T-cell (primary cell): ENCODE results near the gene DLG2. TPM values are rescaled to one million over a fixed set of nuclear protein-coding genes. Genes with fewer than 3 reads are reported as not detected.
"Not testable (repeated sequence)": the region's sequence is repeated elsewhere in the genome, so short reads cannot be mapped to it uniquely, and the experiment has no call there.

ENCODE experiments used
- ATAC-seq, 4 experiments: fragments of 200-7000 bp in 3 of 4; fragments of 150-1000 bp in 1 of 4; cut with Tn5 transposase; replicated peaks in 1 of 4; 1 replicate in 3 of 4; 2 replicates in 1 of 4; pipeline ENCODE4 v1.10.0; 2021; ENCODE audit warnings: moderate library complexity in 3 of 4, mild to moderate bottlenecking in 2 of 4, moderate number of reproducible peaks in 1 of 4
- CTCF ChIA-PET, 2 donors: fragments of 300-600 bp; sonication (Branson Sonifier 250); formaldehyde crosslinking; loops; one replicate each; lab custom pipeline; 2022; ENCODE audit warnings: antibody characterized with exemption in 2 of 2; lab: Charles Lee
- POLR2A ChIA-PET, 2 donors: fragments of 300-600 bp; sonication (Branson Sonifier 250); formaldehyde crosslinking; loops; one replicate each; lab custom pipeline; 2022; ENCODE audit warnings: antibody characterized with exemption in 2 of 2; lab: Charles Lee
- DNase-seq, 35 experiments: peaks; one replicate each; pipeline versions ENCODE4 v3.0.0 to v3.0.0-alpha.2; 2013 to 2023
- H3K27ac ChIP-seq: one replicate; pipeline ENCODE4 v1.5.1; 2013; ENCODE audit warnings: low read length
- H3K27me3 ChIP-seq, 2 experiments: replicated peaks in 1 of 2; 1 replicate in 1 of 2; 2 replicates in 1 of 2; pipeline versions ENCODE4 v1.6.1 to v1.7.0; 2013; ENCODE audit warnings: low read length in 1 of 2, mixed read lengths in 1 of 2; ENCODE audit not compliant: control insufficient read depth in 2 of 2, insufficient read depth in 2 of 2; ENCODE audit errors: extremely low read depth in 1 of 2
- H3K36me3 ChIP-seq, 2 donors: 1 replicate in 1 of 2; 2 replicates in 1 of 2; pipeline versions ENCODE4 v1.6.1 to v1.7.0; 2013; ENCODE audit warnings: low read length in 1 of 2; ENCODE audit not compliant: control insufficient read depth in 2 of 2, insufficient read depth in 1 of 2; ENCODE audit errors: extremely low read depth in 1 of 2
- H3K4me1 ChIP-seq, 2 experiments: 1 replicate in 1 of 2; 2 replicates in 1 of 2; pipeline versions ENCODE4 v1.6.1 to v1.7.0; 2013; ENCODE audit warnings: low read length in 2 of 2, mixed read lengths in 1 of 2; ENCODE audit not compliant: insufficient read depth in 2 of 2, control insufficient read depth in 1 of 2; ENCODE audit errors: extremely low read depth in 1 of 2
- H3K4me3 ChIP-seq, 2 donors: 1 replicate in 1 of 2; 2 replicates in 1 of 2; pipeline versions ENCODE4 v1.5.1 to v1.7.0; 2013; ENCODE audit warnings: mild to moderate bottlenecking in 2 of 2, low read length in 1 of 2, moderate library complexity in 1 of 2; ENCODE audit not compliant: control insufficient read depth in 1 of 2; ENCODE audit errors: extremely low read depth in 1 of 2
- H3K9me3 ChIP-seq: 2 replicates; pipeline ENCODE4 v1.7.0; 2013
- H3K27ac Mint-ChIP-seq, 2 donors: one replicate each; pipeline ENCODE4 v1.8.0; 2020 to 2021; ENCODE audit warnings: mild to moderate bottlenecking in 2 of 2, mixed read lengths in 2 of 2
- H3K27me3 Mint-ChIP-seq, 2 donors: one replicate each; pipeline ENCODE4 v1.8.0; 2021 to 2022; ENCODE audit warnings: mixed read lengths in 2 of 2
- H3K36me3 Mint-ChIP-seq: one replicate; pipeline ENCODE4 v1.8.0; 2021; ENCODE audit warnings: mixed read lengths
- H3K4me1 Mint-ChIP-seq, 3 donors: one replicate each; pipeline ENCODE4 v1.8.0; 2020 to 2022; ENCODE audit warnings: mixed read lengths in 3 of 3, mild to moderate bottlenecking in 1 of 3
- H3K4me3 Mint-ChIP-seq, 3 donors: one replicate each; pipeline ENCODE4 v1.8.0; 2020 to 2022; ENCODE audit warnings: mild to moderate bottlenecking in 3 of 3, mixed read lengths in 3 of 3, moderate library complexity in 3 of 3
- H3K9me3 Mint-ChIP-seq, 3 donors: one replicate each; pipeline ENCODE4 v1.8.0; 2020 to 2022; ENCODE audit warnings: mixed read lengths in 3 of 3
- WGBS: methylation state at CpG from one replicate; pipeline ENCODE4 v1.1.5; 2013; ENCODE audit warnings: missing lambda C conversion rate; ENCODE audit not compliant: insufficient coverage; 5-methylcytosine and 5-hydroxymethylcytosine counted together
- total RNA-seq, 35 experiments: library from RNA in 6 of 35; stranded (reverse) in 6 of 35; fragments of 120-200 nt in 1 of 35; gene quantifications; one replicate each; pipeline versions ENCODE4 v1.2.1 to v1.2.4 and lab custom pipeline; 2013 to 2026

The DLG2 gene
- total RNA-seq, 5 donors from 2014 or later (not counting 1 experiment from before 2014, with no cell fraction given): 2.3 to 4.1 (median 2.9) TPM

GRCh38 chr11:85229723-85230122 lies 397.4 kb downstream of the DLG2 start:
- peaks cover 19 to 25% (median 21%) of the 10 kb centered on the region in 3 donors for H3K9me3 Mint-ChIP-seq

GRCh38 chr11:85196968-85197367 lies 430.2 kb downstream of the DLG2 start:
- DNase-seq (no peak), ATAC-seq (no peak)
- peaks cover 2% of the 10 kb centered on the region for H3K9me3 ChIP-seq
- H3K27ac ChIP-seq: no peak overlapping the region
- no peaks in the 10 kb centered on the region for H3K4me1 ChIP-seq
- Mint-ChIP-seq H3K27me3 (no peaks in the 10 kb centered on the region), H3K4me1 (no peaks in the 10 kb centered on the region), H3K4me3 (no peak overlapping the region), H3K27ac (no peak overlapping the region), H3K9me3 (peaks cover 6 to 36% (median 15%) of the 10 kb centered on the region in 3 donors), H3K36me3 (no peaks in the 10 kb centered on the region)
- POLR2A ChIA-PET: no interaction called here
- no CpG with 5 or more reads among the region's 2 CpGs for WGBS
- CTCF ChIA-PET: no interaction called here
- H3K27me3 ChIP-seq: no peaks in the 10 kb centered on the region
- H3K36me3 ChIP-seq: no peaks in the 10 kb centered on the region
- no peak overlapping the region for H3K4me3 ChIP-seq

More at GRCh38 chr11:85229723-85230122, 397.4 kb downstream of the DLG2 start:
- H3K4me1 Mint-ChIP-seq, H3K27ac ChIP-seq, DNase-seq, H3K36me3 Mint-ChIP-seq, H3K27me3 Mint-ChIP-seq, H3K36me3 ChIP-seq, CTCF ChIA-PET, POLR2A ChIA-PET, H3K9me3 ChIP-seq, ATAC-seq, H3K27ac Mint-ChIP-seq, H3K27me3 ChIP-seq, H3K4me3 Mint-ChIP-seq, H3K4me1 ChIP-seq, H3K4me3 ChIP-seq: not testable (repeated sequence)
- WGBS: no CpG with 5 or more reads among the region's 1 CpG

- Mint-ChIP-seq H3K4me3 (no peak overlapping the region), H3K27ac (no peak overlapping the region), H3K9me3 (peaks cover 10 to 31% (median 14%) of the 10 kb centered on the region in 3 donors), H3K27me3 (no peaks in the 10 kb centered on the region), H3K36me3 (no peaks in the 10 kb centered on the region), H3K4me1 (no peaks in the 10 kb centered on the region)
- WGBS: no CpG with 5 or more reads among the region's 3 CpGs
- ATAC-seq (no peak), DNase-seq (no peak)
- no peak overlapping the region for H3K4me3 ChIP-seq
- CTCF ChIA-PET: no interaction called here
- H3K27me3 ChIP-seq: no peaks in the 10 kb centered on the region
- POLR2A ChIA-PET: no interaction called here
- no peaks in the 10 kb centered on the region for H3K36me3 ChIP-seq
- no peak overlapping the region for H3K27ac ChIP-seq
- H3K4me1 ChIP-seq: no peaks in the 10 kb centered on the region
- H3K9me3 ChIP-seq: peaks cover 2% of the 10 kb centered on the region
Observed at GRCh38 chr11:85195934-85196333, 431.2 kb downstream of the DLG2 start.

GRCh38 chr11:85187992-85188391 lies 439.2 kb downstream of the DLG2 start:
- Mint-ChIP-seq H3K36me3 (no peaks in the 10 kb centered on the region), H3K9me3 (peaks cover 17 to 38% (median 21%) of the 10 kb centered on the region in 3 donors), H3K4me3 (no peak overlapping the region), H3K27ac (no peak overlapping the region), H3K4me1 (no peaks in the 10 kb centered on the region), H3K27me3 (no peaks in the 10 kb centered on the region)
- Histone ChIP-seq H3K4me1 (no peaks in the 10 kb centered on the region), H3K4me3 (no peak overlapping the region), H3K27me3 (no peaks in the 10 kb centered on the region), H3K36me3 (no peaks in the 10 kb centered on the region), H3K9me3 (no peaks in the 10 kb centered on the region), H3K27ac (no peak overlapping the region)
- ATAC-seq: no peak
- ChIA-PET CTCF (no interaction called here), POLR2A (no interaction called here)
- no peak for DNase-seq
- no CpG with 5 or more reads among the region's 1 CpG for WGBS

GRCh38 chr11:85184721-85185120 lies 442.4 kb downstream of the DLG2 start:
- ChIA-PET POLR2A (no interaction called here), CTCF (no interaction called here)
- DNase-seq (no peak), ATAC-seq (no peak)
- no peaks in the 10 kb centered on the region for H3K9me3 ChIP-seq
- no peaks in the 10 kb centered on the region for H3K4me1 ChIP-seq
- no peak overlapping the region for H3K4me3 ChIP-seq
- H3K27ac Mint-ChIP-seq: no peak overlapping the region
- H3K27ac ChIP-seq: no peak overlapping the region
- no peaks in the 10 kb centered on the region for H3K27me3 Mint-ChIP-seq
- H3K4me3 Mint-ChIP-seq: no peak overlapping the region
- peaks cover 7 to 28% (median 12%) of the 10 kb centered on the region in 3 donors for H3K9me3 Mint-ChIP-seq
- H3K27me3 ChIP-seq: no peaks in the 10 kb centered on the region
- whole genome bisulfite sequencing: no CpG with 5 or more reads among the region's 1 CpG
- H3K36me3 ChIP-seq: no peaks in the 10 kb centered on the region
- no peaks in the 10 kb centered on the region for H3K36me3 Mint-ChIP-seq
- no peaks in the 10 kb centered on the region for H3K4me1 Mint-ChIP-seq

- no peak overlapping the region for H3K27ac Mint-ChIP-seq
- no peak for ATAC-seq
- no peaks in the 10 kb centered on the region for H3K27me3 Mint-ChIP-seq
- no peaks in the 10 kb centered on the region for H3K4me1 ChIP-seq
- no peaks in the 10 kb centered on the region for H3K9me3 ChIP-seq
- H3K9me3 Mint-ChIP-seq: peaks cover 9 to 18% (median 10%) of the 10 kb centered on the region in 3 donors
- POLR2A ChIA-PET: no interaction called here
- H3K4me1 Mint-ChIP-seq: no peaks in the 10 kb centered on the region
- H3K27ac ChIP-seq: no peak overlapping the region
- CTCF ChIA-PET: no interaction called here
- H3K4me3 Mint-ChIP-seq: no peak overlapping the region
- no peak overlapping the region for H3K4me3 ChIP-seq
- H3K36me3 ChIP-seq: no peaks in the 10 kb centered on the region
- H3K36me3 Mint-ChIP-seq: no peaks in the 10 kb centered on the region
- WGBS: no CpG with 5 or more reads among the region's 4 CpGs
- DNase-seq: no peak
- no peaks in the 10 kb centered on the region for H3K27me3 ChIP-seq
Observed at GRCh38 chr11:85182441-85183387, 444.4 kb downstream of the DLG2 start.
